Right lobe of liver (tissue), 6 donors: ENCODE results near the gene PLEKHA1. TPM values are rescaled to one million over a fixed set of nuclear protein-coding genes. Genes with fewer than 3 reads are reported as not detected.
A peak's percentile ranks its signal among the peaks of the same experiment; 100 is the strongest.

Source experiments
- ATAC-seq, 4 donors: fragments of 200-7000 bp; cut with Tn5 transposase; one replicate each; pipeline ENCODE4 v1.9.1; 2020; ENCODE audit warnings: mild to moderate bottlenecking in 4 of 4, moderate library complexity in 4 of 4
- DNase-seq, 3 donors: peaks; one replicate each; pipeline ENCODE4 v3.0.0-alpha.2; 2020
- H3K27ac ChIP-seq, 3 donors: fragments of 200-600 bp; one replicate each; pipeline ENCODE4 v1.8.0; 2022
- H3K27me3 ChIP-seq, 2 donors: fragments of 200-600 bp; one replicate each; pipeline ENCODE4 v1.8.0; 2022
- H3K36me3 ChIP-seq, 4 donors: fragments of 200-600 bp; sonication (generic) in 1 of 4; one replicate each; pipeline versions ENCODE4 v1.5.1 to v1.8.0; 2017 to 2022; ENCODE audit warnings: control low read depth in 1 of 4
- H3K4me1 ChIP-seq, 4 donors: fragments of 200-600 bp; sonication (generic) in 1 of 4; one replicate each; pipeline versions ENCODE4 v1.5.1 to v1.8.0; 2017 to 2022; ENCODE audit warnings: control low read depth in 1 of 4
- H3K4me3 ChIP-seq, 3 donors: fragments of 200-600 bp; one replicate each; pipeline ENCODE4 v1.8.0; 2022
- H3K9me3 ChIP-seq, 4 donors: fragments of 200-600 bp; sonication (generic) in 1 of 4; one replicate each; pipeline versions ENCODE4 v1.5.1 to v1.8.0; 2017 to 2022; ENCODE audit warnings: control low read depth in 1 of 4
- POLR2A ChIP-seq: fragments of 450-650 bp; IDR thresholded peaks from one replicate; pipeline ENCODE4 v1.6.1; 2017; ENCODE audit warnings: antibody characterized with exemption, mild to moderate bottlenecking
- WGBS: methylation state at CpG from one replicate; pipeline ENCODE4 v1.1.6; 2018; ENCODE audit warnings: low coverage, low lambda C conversion rate; ENCODE audit not compliant: insufficient coverage; ENCODE audit errors: missing lambda C conversion rate; 5-methylcytosine and 5-hydroxymethylcytosine counted together
- intact Hi-C, 2 donors: fragments of 100-400 bp; cut with DNase I; formaldehyde crosslinking; loops; one replicate each; pipeline versions ENCODE4 v1.11.2 to v1.14.1; 2022
- total RNA-seq, 6 experiments: library from RNA; depleted of rRNA in 2 of 6; stranded (reverse); fragments of >200 nt in 2 of 6; fragmentation: NEBNext Ultra II Directional in 3 of 6; extraction: Animal tissue kit (Norgen Biotek cat#: 25700) in 3 of 6; gene quantifications; one replicate each; pipeline versions ENCODE4 v1.1.0 to v1.2.4, GENCODE V29; 2016 to 2023
- TF ChIP-seq, protein P1 (sequence below), 4 donors: fragments of 200-600 bp in 3 of 4; fragments of 450-650 bp in 1 of 4; IDR thresholded peaks; one replicate each; pipeline versions ENCODE4 v1.5.1 to v1.8.0; 2016 to 2022; ENCODE audit warnings: antibody characterized with exemption in 4 of 4, mild to moderate bottlenecking in 2 of 4
- donor health status: DM: no; HTN: yes; CAD: no.
- donor health status: DM: no; HTN: no; CAD: no.
- donor health status: DM: no; HTN: no; CAD: no.
- donor health status: DM: no; HTN: yes; CAD: no.
- donor health status: DM: no; HTN: yes; CAD: no.

The PLEKHA1 gene
- total RNA-seq, 6 experiments from 2014 or later, result 23.1 to 42.2 (median 27.5) TPM

DNA sequence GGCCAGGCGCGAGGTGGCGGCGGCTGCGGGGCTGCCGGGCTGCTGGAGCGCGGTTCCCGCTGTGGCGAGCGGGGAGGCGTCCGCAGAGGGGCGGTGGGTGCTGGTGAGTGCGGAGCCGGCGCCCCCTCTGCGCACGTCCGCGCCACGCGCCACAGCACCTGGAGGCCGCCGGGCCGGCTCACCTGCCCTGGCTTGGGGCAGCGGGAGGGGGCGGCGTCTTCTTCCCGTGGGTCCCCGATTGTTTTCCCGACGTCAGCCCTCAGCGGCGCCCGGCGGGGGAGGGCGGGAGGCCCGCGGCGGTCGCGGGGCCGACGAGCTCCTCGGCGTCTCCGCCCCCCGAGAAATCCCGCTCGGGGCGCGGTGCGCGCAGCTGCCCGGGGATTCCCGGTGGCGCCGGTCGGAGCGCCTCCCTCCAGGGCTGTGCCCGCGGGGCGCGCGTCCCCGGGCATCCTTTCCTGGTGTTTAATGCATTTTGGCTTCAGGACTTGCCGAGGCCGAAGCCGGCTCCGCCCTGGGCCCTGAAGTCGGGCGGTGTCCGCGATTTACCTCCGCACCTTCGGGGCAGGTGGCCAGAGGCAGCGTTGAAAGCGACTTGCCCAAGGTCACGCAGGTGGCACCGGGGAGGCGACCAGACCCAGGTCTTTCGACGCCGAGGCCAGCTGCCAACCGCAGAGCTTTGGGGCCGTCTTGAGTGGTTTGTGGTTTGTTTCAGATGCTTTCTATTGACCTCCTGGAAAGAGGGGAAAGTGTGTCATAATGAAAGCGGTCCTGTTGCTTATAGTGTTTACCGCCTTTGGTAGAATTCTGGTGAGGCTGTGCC lies 561 bp downstream of the PLEKHA1 start:
- H3K4me3 ChIP-seq, result peak overlapping the region; percentile 69 to 84 (median 78)
- ATAC-seq (peak; percentile 54 to 57 (median 56)), DNase-seq (peak; percentile 75 to 82 (median 77))
- H3K4me1 ChIP-seq, result peaks cover 0 to 26% (median 3%) of the 10 kb centered on the region in 4 donors
- peak overlapping the region; percentile 94 to 98 (median 97) for H3K27ac ChIP-seq
- intact Hi-C loops, result no loop called here
- 0% methylated on average over 2 of the region's 89 CpGs for WGBS
- TF ChIP-seq, protein P1, sequence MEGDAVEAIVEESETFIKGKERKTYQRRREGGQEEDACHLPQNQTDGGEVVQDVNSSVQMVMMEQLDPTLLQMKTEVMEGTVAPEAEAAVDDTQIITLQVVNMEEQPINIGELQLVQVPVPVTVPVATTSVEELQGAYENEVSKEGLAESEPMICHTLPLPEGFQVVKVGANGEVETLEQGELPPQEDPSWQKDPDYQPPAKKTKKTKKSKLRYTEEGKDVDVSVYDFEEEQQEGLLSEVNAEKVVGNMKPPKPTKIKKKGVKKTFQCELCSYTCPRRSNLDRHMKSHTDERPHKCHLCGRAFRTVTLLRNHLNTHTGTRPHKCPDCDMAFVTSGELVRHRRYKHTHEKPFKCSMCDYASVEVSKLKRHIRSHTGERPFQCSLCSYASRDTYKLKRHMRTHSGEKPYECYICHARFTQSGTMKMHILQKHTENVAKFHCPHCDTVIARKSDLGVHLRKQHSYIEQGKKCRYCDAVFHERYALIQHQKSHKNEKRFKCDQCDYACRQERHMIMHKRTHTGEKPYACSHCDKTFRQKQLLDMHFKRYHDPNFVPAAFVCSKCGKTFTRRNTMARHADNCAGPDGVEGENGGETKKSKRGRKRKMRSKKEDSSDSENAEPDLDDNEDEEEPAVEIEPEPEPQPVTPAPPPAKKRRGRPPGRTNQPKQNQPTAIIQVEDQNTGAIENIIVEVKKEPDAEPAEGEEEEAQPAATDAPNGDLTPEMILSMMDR (IDR thresholded peaks at IDR 0.05), result no peak
- TF ChIP-seq POLR2A, result peak; percentile 55
- H3K9me3 ChIP-seq, result no peaks in the 10 kb centered on the region
- no peaks in the 10 kb centered on the region for H3K27me3 ChIP-seq
- no peaks in the 10 kb centered on the region for H3K36me3 ChIP-seq

DNA sequence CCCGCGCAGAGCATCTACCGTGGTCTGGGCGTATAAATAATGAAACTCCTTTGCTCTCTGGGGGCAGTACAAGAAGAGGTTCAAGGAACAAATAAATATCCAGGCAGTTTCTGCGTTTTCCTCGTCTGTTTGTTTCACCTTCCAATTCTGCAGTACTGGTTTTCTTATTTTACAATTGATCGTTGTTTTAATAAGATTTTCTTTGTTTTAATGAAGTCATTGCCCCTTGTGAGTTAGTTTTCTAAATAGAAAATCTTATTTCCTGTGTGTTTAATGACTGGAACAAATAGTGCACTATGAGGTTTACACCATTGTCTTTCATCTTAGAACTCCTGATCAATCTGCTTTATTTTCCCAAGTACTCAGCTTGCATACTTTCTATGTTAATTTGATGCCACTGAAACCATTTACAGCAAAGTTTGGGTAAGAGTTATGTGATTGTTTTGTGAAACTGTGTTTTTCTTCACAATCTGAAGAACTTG lies 1.2 kb downstream of the PLEKHA1 start:
- Histone ChIP-seq H3K9me3 (no peaks in the 10 kb centered on the region), H3K27me3 (no peaks in the 10 kb centered on the region), H3K4me3 (peak overlapping the region; percentile 69 to 84 (median 78)), H3K27ac (peak overlapping the region; percentile 94 to 98 (median 97)), H3K4me1 (peaks cover 0 to 26% (median 4%) of the 10 kb centered on the region in 4 donors), H3K36me3 (no peaks in the 10 kb centered on the region)
- no peak for ATAC-seq
- no peak for DNase-seq
- TF ChIP-seq POLR2A, result no peak
- TF ChIP-seq, protein P1 (IDR thresholded peaks at IDR 0.05), result no peak
- intact Hi-C loops, result no loop called here
- WGBS, result 2% methylated on average over 7 of the region's 7 CpGs

DNA sequence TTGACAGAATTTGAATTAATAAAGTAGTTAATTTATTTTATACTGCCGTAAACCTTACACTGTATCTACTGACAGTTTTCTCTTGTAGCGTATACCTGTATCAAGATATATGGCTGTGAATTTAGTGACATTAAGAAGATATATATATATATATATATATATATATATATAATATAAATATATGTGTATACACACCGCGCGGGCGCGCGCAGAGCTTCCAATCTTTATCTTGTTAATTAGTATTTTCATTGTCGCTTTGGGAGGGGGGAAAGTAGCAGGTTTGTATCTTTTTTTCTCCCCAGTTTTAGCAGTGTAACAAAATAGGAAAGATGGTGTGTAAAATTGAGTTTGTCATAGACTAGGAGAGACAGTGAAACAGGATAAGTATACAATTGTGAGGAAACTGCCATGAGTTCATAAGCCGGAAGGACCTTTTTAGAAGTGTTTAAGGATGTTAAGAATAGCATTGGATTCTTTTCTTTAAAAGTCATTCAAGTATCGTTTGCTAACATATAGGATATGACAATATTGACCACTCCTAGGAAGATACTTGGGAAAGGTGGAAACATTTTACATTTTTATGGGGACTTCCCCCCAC lies 2.0 kb downstream of the PLEKHA1 start:
- no peak overlapping the region for H3K4me3 ChIP-seq
- H3K36me3 ChIP-seq, result no peaks in the 10 kb centered on the region
- H3K4me1 ChIP-seq, result peaks cover 0 to 26% (median 6%) of the 10 kb centered on the region in 4 donors
- no peaks in the 10 kb centered on the region for H3K9me3 ChIP-seq
- DNase-seq (no peak), ATAC-seq (no peak)
- H3K27ac ChIP-seq, result no peak overlapping the region
- 84% methylated on average over 11 of the region's 11 CpGs for WGBS
- H3K27me3 ChIP-seq, result no peaks in the 10 kb centered on the region
- intact Hi-C loops, result no loop called here
- TF ChIP-seq, protein P1 (IDR thresholded peaks at IDR 0.05), result no peak

DNA sequence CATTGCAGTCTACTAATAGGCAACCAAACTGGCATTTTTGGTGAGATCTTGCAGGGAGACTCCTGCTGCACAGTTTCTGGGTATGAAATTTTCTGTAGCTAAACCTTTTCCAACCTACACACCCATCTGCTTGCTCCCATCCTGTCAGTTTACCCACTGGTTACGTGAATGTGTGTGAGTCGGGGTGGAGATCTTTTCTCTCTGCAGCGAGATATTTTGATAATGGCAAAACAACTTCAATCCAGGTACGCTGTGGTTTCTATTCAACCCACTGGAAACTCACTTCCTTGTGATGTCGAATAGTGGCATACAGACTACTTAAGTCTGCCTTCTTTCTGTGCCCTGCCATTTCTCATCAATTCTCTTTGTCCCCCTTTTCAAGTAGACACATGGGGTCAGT lies 4.5 kb downstream of the PLEKHA1 start:
- H3K9me3 ChIP-seq, result no peaks in the 10 kb centered on the region
- ATAC-seq, result no peak

More for the DNA sequence above, 4.5 kb downstream of the PLEKHA1 start:
- Histone ChIP-seq H3K4me3 (no peak overlapping the region), H3K36me3 (no peaks in the 10 kb centered on the region), H3K27me3 (no peaks in the 10 kb centered on the region), H3K4me1 (peaks cover 0 to 15% (median 6%) of the 10 kb centered on the region in 4 donors), H3K27ac (no peak overlapping the region)
- no peak for DNase-seq
- TF ChIP-seq, protein P1 (IDR thresholded peaks at IDR 0.05), result no peak
- no peak for TF ChIP-seq POLR2A
- 100% methylated on average over 2 of the region's 5 CpGs for WGBS
- intact Hi-C loops, result no loop called here
